Astrocyte (in vitro differentiated cells and primary cell): ENCODE results near the gene CERS6.

Source experiments
- CTCF ChIP-seq: IDR thresholded peaks from 2 replicates; pipeline ENCODE4 v1.5.1; 2011; ENCODE audit warnings: low read depth, mild to moderate bottlenecking, inconsistent platforms, low read length, moderate library complexity; ENCODE audit not compliant: insufficient read depth
- EZH2 ChIP-seq: IDR thresholded peaks from 2 replicates; pipeline ENCODE4 v1.6.1; 2012; ENCODE audit warnings: mild to moderate bottlenecking, low read length, inconsistent platforms; ENCODE audit not compliant: insufficient read depth

GRCh38 chr2:168608796-168609195, 152.7 kb downstream of the CERS6 start:
- TF ChIP-seq CTCF (no peak), EZH2 (no peak)
